Neuronal stem cell (in vitro differentiated cells): ENCODE measurements around the gene ST8SIA6.

Experiments
- DNase-seq: peaks from one replicate; pipeline ENCODE4 v3.0.0-alpha.2; 2013; ENCODE audit warnings: low spot score
- H2AFZ ChIP-seq: one replicate; pipeline ENCODE4 v1.6.1; 2013; ENCODE audit warnings: mild to moderate bottlenecking, low read length, inconsistent platforms
- H2AK5ac ChIP-seq: 2 replicates; pipeline ENCODE4 v1.6.1; 2013; ENCODE audit warnings: low read depth, mild to moderate bottlenecking, inconsistent platforms, low read length, moderate library complexity, mixed read lengths
- H2BK120ac ChIP-seq: 2 replicates; pipeline ENCODE4 v1.6.1; 2013; ENCODE audit warnings: low read depth, mild to moderate bottlenecking, inconsistent platforms, low read length, moderate library complexity, mixed read lengths
- H2BK12ac ChIP-seq: one replicate; pipeline ENCODE4 v1.6.1; 2013; ENCODE audit warnings: low read length, inconsistent platforms
- H2BK15ac ChIP-seq: 2 replicates; pipeline ENCODE4 v1.6.1; 2013; ENCODE audit warnings: mild to moderate bottlenecking, low read length, inconsistent platforms, mixed read lengths
- H2BK5ac ChIP-seq: one replicate; pipeline ENCODE4 v1.6.1; 2013; ENCODE audit warnings: inconsistent platforms, mild to moderate bottlenecking, low read length, moderate library complexity
- H3K14ac ChIP-seq: one replicate; pipeline ENCODE4 v1.6.1; 2013; ENCODE audit warnings: low read length, inconsistent platforms
- H3K18ac ChIP-seq: 2 replicates; pipeline ENCODE4 v1.6.1; 2013; ENCODE audit warnings: low read length, inconsistent platforms
- H3K23ac ChIP-seq: 2 replicates; pipeline ENCODE4 v1.6.1; 2013; ENCODE audit warnings: low read depth, mild to moderate bottlenecking, mixed read lengths, low read length, inconsistent platforms; ENCODE audit not compliant: poor library complexity
- H3K27ac ChIP-seq: replicated peaks from 3 replicates; pipeline ENCODE4 v1.5.1; 2013; ENCODE audit warnings: low read length, inconsistent platforms
- H3K27me3 ChIP-seq, 3 experiments: 2 replicates each; pipeline ENCODE4 v1.6.1; 2013; ENCODE audit warnings: low read length in 3 of 3, mild to moderate bottlenecking in 2 of 3, inconsistent platforms in 1 of 3, low read depth in 1 of 3, mixed read lengths in 1 of 3, moderate library complexity in 1 of 3; ENCODE audit not compliant: control insufficient read depth in 3 of 3, insufficient read depth in 3 of 3
- H3K36me3 ChIP-seq, 2 donors: replicated peaks in 1 of 2; 2 replicates each; pipeline ENCODE4 v1.6.1; 2013; ENCODE audit warnings: low read length in 2 of 2; ENCODE audit not compliant: control insufficient read depth in 2 of 2, insufficient read depth in 2 of 2
- H3K4ac ChIP-seq: 2 replicates; pipeline ENCODE4 v1.6.1; 2013; ENCODE audit warnings: inconsistent platforms, mild to moderate bottlenecking, low read length, moderate library complexity
- H3K4me1 ChIP-seq, 2 donors: 1 replicate in 1 of 2; 2 replicates in 1 of 2; pipeline ENCODE4 v1.6.1; 2013; ENCODE audit warnings: low read length in 2 of 2, low read depth in 1 of 2; ENCODE audit not compliant: control insufficient read depth in 2 of 2, insufficient read depth in 1 of 2
- H3K4me2 ChIP-seq: one replicate; pipeline ENCODE4 v1.6.1; 2013; ENCODE audit warnings: mild to moderate bottlenecking, low read length, inconsistent platforms; ENCODE audit not compliant: insufficient read depth, poor library complexity, severe bottlenecking
- H3K4me3 ChIP-seq, 2 donors: 2 replicates each; pipeline ENCODE4 v1.5.1; 2013; ENCODE audit warnings: low read length in 2 of 2, mild to moderate bottlenecking in 2 of 2, inconsistent platforms in 1 of 2, moderate library complexity in 1 of 2
- H3K79me1 ChIP-seq: one replicate; pipeline ENCODE4 v1.6.1; 2013; ENCODE audit warnings: low read depth, mild to moderate bottlenecking, inconsistent platforms, low read length, moderate library complexity
- H3K9ac ChIP-seq: one replicate; pipeline ENCODE4 v1.6.1; 2013; ENCODE audit warnings: mild to moderate bottlenecking, low read depth, low read length, inconsistent platforms; ENCODE audit not compliant: poor library complexity
- H3K9me3 ChIP-seq, 2 donors: replicated peaks in 1 of 2; 2 replicates each; pipeline versions ENCODE3 to v1.6.1; 2013; ENCODE audit warnings: low read length in 2 of 2, mild to moderate bottlenecking in 2 of 2, inconsistent platforms in 1 of 2, low read depth in 1 of 2, mixed read lengths in 1 of 2, moderate library complexity in 1 of 2; ENCODE audit not compliant: control insufficient read depth in 2 of 2, insufficient read depth in 1 of 2
- H4K8ac ChIP-seq: one replicate; pipeline ENCODE4 v1.6.1; 2013; ENCODE audit warnings: low read depth, mild to moderate bottlenecking, inconsistent platforms, low read length, moderate library complexity
- H4K91ac ChIP-seq: one replicate; pipeline ENCODE4 v1.6.1; 2013; ENCODE audit warnings: low read length, low read depth, mild to moderate bottlenecking, inconsistent platforms; ENCODE audit not compliant: poor library complexity
- WGBS, 2 donors: extraction: QIAGEN DNeasy Blood & Tissue Kit; methylation state at CpG; one replicate each; pipeline ENCODE4 v1.1.7; 2013; ENCODE audit warnings: missing lambda C conversion rate in 2 of 2, mixed read lengths in 1 of 2; ENCODE audit not compliant: insufficient read length in 2 of 2, insufficient replicate concordance in 1 of 2; ENCODE audit errors: extremely low coverage in 2 of 2; 5-methylcytosine and 5-hydroxymethylcytosine counted together

ST8SIA6 gene

DNA sequence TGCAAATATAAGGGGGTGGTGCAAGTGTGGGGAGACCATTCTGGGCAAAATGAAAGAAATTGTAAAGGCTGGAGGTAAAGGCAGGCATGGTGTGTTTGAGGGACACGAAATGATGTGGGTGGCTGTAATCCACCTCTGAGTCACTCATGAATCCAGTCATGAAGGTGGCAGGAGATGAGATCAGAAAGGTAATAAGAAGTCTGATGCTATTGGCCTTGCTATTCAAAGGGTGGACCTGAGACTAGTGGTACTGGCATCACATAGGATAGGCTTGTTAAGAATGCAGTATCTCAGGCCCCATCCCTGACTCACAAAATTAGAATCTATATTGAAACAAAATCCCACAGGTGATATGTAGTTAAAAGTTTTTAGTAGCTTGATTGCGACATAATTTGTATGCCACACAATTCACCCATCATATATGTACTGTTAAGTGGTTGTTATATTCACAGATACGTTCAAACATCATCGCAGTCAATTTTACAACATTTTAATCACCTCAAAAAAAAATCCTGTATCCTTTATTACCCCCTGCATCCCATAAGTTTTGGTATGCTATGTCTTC, 85.6 kb downstream of the ST8SIA6 start:
- H3K9ac ChIP-seq: no peak overlapping the region
- DNase-seq: no peak
- no peak overlapping the region for H3K18ac ChIP-seq
- no peak overlapping the region for H2BK12ac ChIP-seq
- WGBS, 2 donors: 100% methylated on average over 1 of the region's 4 CpGs; no CpG with 5 or more reads in 1 of the 2 donors
- no peaks in the 10 kb centered on the region for H3K9me3 ChIP-seq
- H3K27ac ChIP-seq: no peak overlapping the region
- no peak overlapping the region for H4K91ac ChIP-seq
- H3K4me1 ChIP-seq: no peaks in the 10 kb centered on the region
- H2BK15ac ChIP-seq: no peak overlapping the region
- no peak overlapping the region for H4K8ac ChIP-seq
- no peak overlapping the region for H2AK5ac ChIP-seq
- H2BK5ac ChIP-seq: no peak overlapping the region
- no peak overlapping the region for H2BK120ac ChIP-seq
- H3K4ac ChIP-seq: no peak overlapping the region
- H3K14ac ChIP-seq: no peak overlapping the region
- no peaks in the 10 kb centered on the region for H3K36me3 ChIP-seq
- no peaks in the 10 kb centered on the region for H3K79me1 ChIP-seq
- H3K4me3 ChIP-seq: no peak overlapping the region
- H2AFZ ChIP-seq: no peak overlapping the region
- H3K4me2 ChIP-seq: no peak overlapping the region
- no peaks in the 10 kb centered on the region for H3K27me3 ChIP-seq
- no peak overlapping the region for H3K23ac ChIP-seq

DNA sequence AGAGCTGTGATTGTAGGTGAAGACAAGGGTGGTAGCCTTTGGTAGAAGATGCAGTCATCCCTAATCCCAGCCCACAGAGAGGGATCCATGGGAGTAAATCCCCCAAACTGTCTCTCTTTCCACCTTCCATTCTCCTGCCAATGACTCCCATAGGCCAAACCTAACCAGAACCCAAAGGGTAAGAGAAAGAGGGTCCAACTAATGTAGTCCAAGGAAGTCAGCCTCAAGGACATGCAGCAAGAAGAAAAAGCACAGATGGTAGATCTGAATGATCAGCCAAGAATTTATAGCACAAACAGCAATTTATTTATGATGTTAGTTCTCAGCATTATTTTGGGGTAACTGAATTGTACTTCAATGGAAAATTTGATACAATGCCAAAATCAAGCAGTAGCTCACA, 87.7 kb downstream of the ST8SIA6 start:
- Histone ChIP-seq H2BK15ac (no peak overlapping the region), H2AFZ (no peak overlapping the region), H3K36me3 (no peaks in the 10 kb centered on the region), H3K9me3 (no peaks in the 10 kb centered on the region), H3K27ac (no peak overlapping the region), H3K18ac (no peak overlapping the region), H3K4me1 (no peaks in the 10 kb centered on the region), H3K14ac (no peak overlapping the region), H2BK5ac (no peak overlapping the region), H3K79me1 (no peaks in the 10 kb centered on the region), H4K91ac (no peak overlapping the region), H3K4me2 (no peak overlapping the region), H4K8ac (peak overlapping the region; percentile 10), H3K23ac (no peak overlapping the region), H2BK120ac (no peak overlapping the region), H2BK12ac (no peak overlapping the region), H3K9ac (no peak overlapping the region), H3K4me3 (no peak overlapping the region), H2AK5ac (no peak overlapping the region), H3K27me3 (no peaks in the 10 kb centered on the region), H3K4ac (no peak overlapping the region)
- no peak for DNase-seq

DNA sequence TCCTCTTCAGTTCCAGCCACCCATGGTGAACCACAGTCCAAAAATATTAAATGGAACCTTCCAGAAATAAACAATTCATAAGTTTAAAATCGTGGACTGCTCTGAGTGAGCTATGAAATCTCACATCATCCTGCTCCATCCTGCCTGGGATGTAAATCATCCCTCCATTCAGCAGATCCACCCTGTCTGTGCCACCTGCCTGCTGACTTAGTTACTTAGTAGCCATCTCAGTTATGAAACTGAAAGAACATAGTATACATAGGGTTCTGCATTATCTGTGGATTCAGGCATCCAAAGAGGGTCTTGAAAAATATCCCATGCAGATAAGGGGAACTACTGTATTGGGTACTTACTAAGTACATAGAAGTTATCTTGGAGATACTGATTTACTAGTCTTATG, 89.0 kb downstream of the ST8SIA6 start:
- no peak overlapping the region for H4K8ac ChIP-seq
- H2BK15ac ChIP-seq: no peak overlapping the region
- H3K4ac ChIP-seq: no peak overlapping the region
- H3K14ac ChIP-seq: no peak overlapping the region
- no peak overlapping the region for H3K23ac ChIP-seq
- no peaks in the 10 kb centered on the region for H3K27me3 ChIP-seq
- H3K4me2 ChIP-seq: no peak overlapping the region
- no peak overlapping the region for H2BK120ac ChIP-seq
- H2BK12ac ChIP-seq: no peak overlapping the region
- DNase-seq: no peak
- H2AK5ac ChIP-seq: no peak overlapping the region
- H2BK5ac ChIP-seq: no peak overlapping the region
- no peaks in the 10 kb centered on the region for H3K36me3 ChIP-seq
- H3K18ac ChIP-seq: no peak overlapping the region
- H3K4me3 ChIP-seq: no peak overlapping the region
- no peak overlapping the region for H2AFZ ChIP-seq
- H4K91ac ChIP-seq: no peak overlapping the region
- H3K9me3 ChIP-seq: no peaks in the 10 kb centered on the region
- H3K9ac ChIP-seq: no peak overlapping the region
- H3K27ac ChIP-seq: no peak overlapping the region
- no peaks in the 10 kb centered on the region for H3K4me1 ChIP-seq
- WGBS, 2 donors: no CpG with 5 or more reads among the region's 1 CpG
- H3K79me1 ChIP-seq: no peaks in the 10 kb centered on the region

DNA sequence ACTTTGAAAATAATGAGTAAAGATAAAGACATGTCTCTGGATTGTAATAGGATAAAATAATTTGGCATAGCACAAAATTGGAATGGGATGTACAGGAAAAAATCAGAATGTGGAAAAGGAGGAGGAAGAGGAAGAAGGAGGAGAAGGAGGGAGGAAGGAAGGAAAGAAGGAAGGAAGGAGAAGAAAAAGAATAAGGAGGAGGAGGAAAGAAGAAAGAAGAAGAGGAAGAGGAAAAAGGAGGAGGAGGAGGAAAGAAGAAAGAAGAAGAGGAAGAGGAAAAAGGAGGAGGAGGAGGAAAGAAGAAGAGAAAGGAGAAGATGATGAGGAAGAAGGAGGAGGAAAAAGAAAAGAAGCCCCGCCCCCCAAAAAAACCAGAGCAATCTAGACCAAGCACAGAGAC, 95.9 kb downstream of the ST8SIA6 start:
- no peak overlapping the region for H3K14ac ChIP-seq
- H2AFZ ChIP-seq: no peak overlapping the region
- no peak overlapping the region for H2AK5ac ChIP-seq
- no peak overlapping the region for H4K8ac ChIP-seq
- no peaks in the 10 kb centered on the region for H3K79me1 ChIP-seq
- no peak overlapping the region for H2BK120ac ChIP-seq
- H2BK5ac ChIP-seq: no peak overlapping the region
- no peaks in the 10 kb centered on the region for H3K9me3 ChIP-seq
- no peaks in the 10 kb centered on the region for H3K4me1 ChIP-seq
- no peaks in the 10 kb centered on the region for H3K27me3 ChIP-seq
- H3K27ac ChIP-seq: no peak overlapping the region
- no peak overlapping the region for H3K18ac ChIP-seq
- H3K36me3 ChIP-seq: no peaks in the 10 kb centered on the region
- no peak overlapping the region for H3K23ac ChIP-seq
- no peak overlapping the region for H3K4ac ChIP-seq
- no CpG with 5 or more reads among the region's 1 CpG for WGBS, 2 donors
- no peak overlapping the region for H3K4me2 ChIP-seq
- H2BK15ac ChIP-seq: no peak overlapping the region
- no peak overlapping the region for H3K4me3 ChIP-seq
- no peak for DNase-seq
- no peak overlapping the region for H4K91ac ChIP-seq
- no peak overlapping the region for H3K9ac ChIP-seq
- no peak overlapping the region for H2BK12ac ChIP-seq
